Endothelial cell (in vitro differentiated cells): ENCODE data around the gene ZNF438. TPM values are rescaled to one million over a fixed set of nuclear protein-coding genes. Genes with fewer than 3 reads are reported as not detected.
A peak's percentile ranks its signal among the peaks of the same experiment; 100 is the strongest.

Source experiments
- DNase-seq: peaks from one replicate; pipeline ENCODE4 v3.0.0; 2021; ENCODE audit warnings: low spot score
- H3K27ac Mint-ChIP-seq: one replicate; pipeline ENCODE4 v1.8.0; 2021; ENCODE audit warnings: mixed read lengths, inconsistent platforms; ENCODE audit not compliant: unreplicated experiment
- H3K27me3 Mint-ChIP-seq: one replicate; pipeline ENCODE4 v1.8.0; 2021; ENCODE audit warnings: mild to moderate bottlenecking, moderate library complexity, mixed read lengths, inconsistent platforms; ENCODE audit not compliant: unreplicated experiment
- H3K36me3 Mint-ChIP-seq: one replicate; pipeline ENCODE4 v1.8.0; 2021; ENCODE audit warnings: mild to moderate bottlenecking, low read depth, mixed read lengths, inconsistent platforms; ENCODE audit not compliant: unreplicated experiment
- H3K4me1 Mint-ChIP-seq: one replicate; pipeline ENCODE4 v1.8.0; 2021; ENCODE audit warnings: mild to moderate bottlenecking, mixed read lengths, inconsistent platforms; ENCODE audit not compliant: unreplicated experiment
- H3K4me3 Mint-ChIP-seq: one replicate; pipeline ENCODE4 v1.8.0; 2021; ENCODE audit warnings: mild to moderate bottlenecking, mixed read lengths, inconsistent platforms; ENCODE audit not compliant: unreplicated experiment
- H3K9me3 Mint-ChIP-seq: one replicate; pipeline ENCODE4 v1.8.0; 2021; ENCODE audit warnings: mixed read lengths, inconsistent platforms; ENCODE audit not compliant: unreplicated experiment
- CTCF ChIP-seq: fragments of 200-600 bp; sonication (generic); IDR thresholded peaks from one replicate; pipeline ENCODE4 v1.5.0; 2021; ENCODE audit warnings: antibody characterized with exemption; ENCODE audit not compliant: unreplicated experiment
- total RNA-seq: library from RNA; stranded (reverse); fragmentation: NEBNext Ultra II Directional; extraction: Animal tissue kit (Norgen Biotek cat#: 25700); gene quantifications from one replicate; pipeline ENCODE4 v1.2.1, GENCODE V29; 2021; ENCODE audit not compliant: unreplicated experiment

The ZNF438 gene
- total RNA-seq, 1 donor from 2014 or later: 4.3 TPM

GRCh38 chr10:30974355-30974754 lies 57.3 kb downstream of the ZNF438 start:
- Mint-ChIP-seq H3K27ac (no peak overlapping the region), H3K4me3 (no peak overlapping the region), H3K36me3 (no peaks in the 10 kb centered on the region), H3K4me1 (no peaks in the 10 kb centered on the region), H3K9me3 (no peaks in the 10 kb centered on the region), H3K27me3 (no peaks in the 10 kb centered on the region)
- TF ChIP-seq CTCF: no peak
- no peak for DNase-seq

GRCh38 chr10:30973737-30974136 lies 57.9 kb downstream of the ZNF438 start:
- Mint-ChIP-seq H3K4me1 (no peaks in the 10 kb centered on the region), H3K9me3 (no peaks in the 10 kb centered on the region), H3K27me3 (no peaks in the 10 kb centered on the region), H3K4me3 (no peak overlapping the region), H3K36me3 (no peaks in the 10 kb centered on the region), H3K27ac (no peak overlapping the region)
- no peak for TF ChIP-seq CTCF
- DNase-seq: no peak

- H3K4me3 Mint-ChIP-seq: no peak overlapping the region
- H3K27me3 Mint-ChIP-seq: no peaks in the 10 kb centered on the region
- H3K4me1 Mint-ChIP-seq: peaks cover 4% of the 10 kb centered on the region
- no peak for DNase-seq
- TF ChIP-seq CTCF: no peak
- no peak overlapping the region for H3K27ac Mint-ChIP-seq
- H3K36me3 Mint-ChIP-seq: no peaks in the 10 kb centered on the region
- H3K9me3 Mint-ChIP-seq: no peaks in the 10 kb centered on the region
These were observed 60.8 kb downstream of the ZNF438 start for GRCh38 chr10:30970760-30971460.

GRCh38 chr10:30968711-30969110 lies 63.0 kb downstream of the ZNF438 start:
- peaks cover 15% of the 10 kb centered on the region for H3K4me1 Mint-ChIP-seq
- no peak overlapping the region for H3K4me3 Mint-ChIP-seq
- no peaks in the 10 kb centered on the region for H3K9me3 Mint-ChIP-seq
- no peaks in the 10 kb centered on the region for H3K36me3 Mint-ChIP-seq
- no peak for TF ChIP-seq CTCF
- no peak for DNase-seq
- H3K27ac Mint-ChIP-seq: no peak overlapping the region
- H3K27me3 Mint-ChIP-seq: no peaks in the 10 kb centered on the region

GRCh38 chr10:30967650-30968410 lies 63.8 kb downstream of the ZNF438 start:
- Mint-ChIP-seq H3K27ac (peak overlapping the region; percentile 88), H3K4me1 (peaks cover 15% of the 10 kb centered on the region), H3K36me3 (no peaks in the 10 kb centered on the region), H3K4me3 (no peak overlapping the region), H3K9me3 (no peaks in the 10 kb centered on the region), H3K27me3 (no peaks in the 10 kb centered on the region)
- no peak for TF ChIP-seq CTCF
- DNase-seq: no peak
